ENCODE data around the gene NOTO.

The NOTO gene

GRCh38 chr2:73239776-73240175, 37.4 kb downstream of the NOTO start:
- ChIA-PET CTCF (no interaction called here), POLR2A (no interaction called here)
- no peak for DNase-seq (ENCODE audit: extremely low spot score)
- TF ChIP-seq BHLHE40 (IDR thresholded peaks at IDR 0.05; ENCODE audit: borderline replicate concordance): no peak
- TF ChIP-seq L3MBTL2 (conservative IDR thresholded peaks at IDR 0.05): no peak
- no peak for TF ChIP-seq FOXA1 (IDR thresholded peaks at IDR 0.05)
- TF ChIP-seq SUZ12 (IDR thresholded peaks at IDR 0.05): no peak
- no peak for TF ChIP-seq HDGF (IDR thresholded peaks at IDR 0.05; ENCODE audit: borderline replicate concordance)
- TF ChIP-seq SP1 (IDR thresholded peaks at IDR 0.05): no peak
- TF ChIP-seq CTBP1 (IDR thresholded peaks at IDR 0.05; ENCODE audit: borderline replicate concordance): no peak
- TF ChIP-seq TARDBP (IDR thresholded peaks at IDR 0.05): no peak
- TF ChIP-seq NFRKB (IDR thresholded peaks at IDR 0.05): no peak
- no peak for TF ChIP-seq PKNOX1 (IDR thresholded peaks at IDR 0.05)

GRCh38 chr2:73243884-73244570, 41.7 kb downstream of the NOTO start:
- TF ChIP-seq SP1 (IDR thresholded peaks at IDR 0.05): no peak
- no peak for TF ChIP-seq FOXM1 (IDR thresholded peaks at IDR 0.05; ENCODE audit: borderline replicate concordance)
- no peak for TF ChIP-seq FOXA1 (IDR thresholded peaks at IDR 0.05)
- no peak for TF ChIP-seq ZNF384 (IDR thresholded peaks at IDR 0.05)
- no peak for TF ChIP-seq HDGF (IDR thresholded peaks at IDR 0.05; ENCODE audit: borderline replicate concordance)
- TF ChIP-seq CTBP1 (IDR thresholded peaks at IDR 0.05; ENCODE audit: borderline replicate concordance): no peak
- no peak for TF ChIP-seq TARDBP (IDR thresholded peaks at IDR 0.05)
- TF ChIP-seq LEF1 (IDR thresholded peaks at IDR 0.05; ENCODE audit: borderline replicate concordance): no peak
- no peak for TF ChIP-seq PKNOX1 (IDR thresholded peaks at IDR 0.05)
- no peak for TF ChIP-seq ARNT (IDR thresholded peaks at IDR 0.05)
- DNase-seq (ENCODE audit: extremely low spot score): no peak
- ChIA-PET CTCF (no interaction called here), POLR2A (interaction anchor here (3.6 kb wide), 1 partner anchor 10 kb away, joined by 31 read pairs; the partner anchor contains the start of genes CCT7 and PRADC1)

GRCh38 chr2:73244580-73244979, 42.2 kb downstream of the NOTO start:
- ChIA-PET CTCF (no interaction called here), POLR2A (interaction anchor here (3.6 kb wide), 1 partner anchor 10 kb away, joined by 31 read pairs; the partner anchor contains the start of genes CCT7 and PRADC1)
- TF ChIP-seq FOXA1 (IDR thresholded peaks at IDR 0.05) (no peak), ELF4 (IDR thresholded peaks at IDR 0.05) (no peak), FOXK2 (IDR thresholded peaks at IDR 0.05) (no peak), LEF1 (IDR thresholded peaks at IDR 0.05; ENCODE audit: borderline replicate concordance) (no peak), SP1 (IDR thresholded peaks at IDR 0.05) (no peak), NFRKB (IDR thresholded peaks at IDR 0.05) (no peak), ARNT (IDR thresholded peaks at IDR 0.05) (no peak), SUZ12 (IDR thresholded peaks at IDR 0.05) (no peak), L3MBTL2 (conservative IDR thresholded peaks at IDR 0.05) (no peak), PKNOX1 (IDR thresholded peaks at IDR 0.05) (no peak), BHLHE40 (IDR thresholded peaks at IDR 0.05; ENCODE audit: borderline replicate concordance) (no peak), CTBP1 (IDR thresholded peaks at IDR 0.05; ENCODE audit: borderline replicate concordance) (no peak), FOXM1 (IDR thresholded peaks at IDR 0.05; ENCODE audit: borderline replicate concordance) (no peak), ZNF384 (IDR thresholded peaks at IDR 0.05) (no peak)
- DNase-seq (ENCODE audit: extremely low spot score): no peak

GRCh38 chr2:73246850-73247249, 44.5 kb downstream of the NOTO start:
- ChIA-PET POLR2A (interaction anchor here (1.2 to 2.7 kb wide), 2 partner anchors 11 to 13 kb away, joined by 4 to 14 read pairs; partner anchors contain the start of genes CCT7 and PRADC1), CTCF (no interaction called here)
- no peak for DNase-seq (ENCODE audit: extremely low spot score)
- TF ChIP-seq FOXM1 (IDR thresholded peaks at IDR 0.05; ENCODE audit: borderline replicate concordance) (no peak), SUZ12 (IDR thresholded peaks at IDR 0.05) (no peak), NFRKB (IDR thresholded peaks at IDR 0.05) (no peak), HDGF (IDR thresholded peaks at IDR 0.05; ENCODE audit: borderline replicate concordance) (no peak), ELF4 (IDR thresholded peaks at IDR 0.05) (no peak), SP1 (IDR thresholded peaks at IDR 0.05) (no peak), TARDBP (IDR thresholded peaks at IDR 0.05) (no peak), ZNF384 (IDR thresholded peaks at IDR 0.05) (no peak), FOXK2 (IDR thresholded peaks at IDR 0.05) (no peak), BHLHE40 (IDR thresholded peaks at IDR 0.05; ENCODE audit: borderline replicate concordance) (no peak), CTBP1 (IDR thresholded peaks at IDR 0.05; ENCODE audit: borderline replicate concordance) (no peak), LEF1 (IDR thresholded peaks at IDR 0.05; ENCODE audit: borderline replicate concordance) (no peak), FOXA1 (IDR thresholded peaks at IDR 0.05) (no peak), L3MBTL2 (conservative IDR thresholded peaks at IDR 0.05) (no peak)

GRCh38 chr2:73249636-73250035, 47.3 kb downstream of the NOTO start:
- DNase-seq (ENCODE audit: extremely low spot score): no peak
- ChIA-PET CTCF (no interaction called here), POLR2A (interaction anchor here (5.0 kb wide), 1 partner anchor 15 kb away, joined by 32 read pairs; the partner anchor contains the start of genes CCT7 and PRADC1)
- TF ChIP-seq ELF4 (IDR thresholded peaks at IDR 0.05): no peak
- no peak for TF ChIP-seq SP1 (IDR thresholded peaks at IDR 0.05)
- TF ChIP-seq SUZ12 (IDR thresholded peaks at IDR 0.05): no peak
- no peak for TF ChIP-seq TARDBP (IDR thresholded peaks at IDR 0.05)
- TF ChIP-seq L3MBTL2 (conservative IDR thresholded peaks at IDR 0.05): no peak
- no peak for TF ChIP-seq ARNT (IDR thresholded peaks at IDR 0.05)
- TF ChIP-seq FOXM1 (IDR thresholded peaks at IDR 0.05; ENCODE audit: borderline replicate concordance): no peak
- TF ChIP-seq ZNF384 (IDR thresholded peaks at IDR 0.05): no peak
- TF ChIP-seq FOXA1 (IDR thresholded peaks at IDR 0.05): no peak
- TF ChIP-seq BHLHE40 (IDR thresholded peaks at IDR 0.05; ENCODE audit: borderline replicate concordance): no peak
- no peak for TF ChIP-seq LEF1 (IDR thresholded peaks at IDR 0.05; ENCODE audit: borderline replicate concordance)
- no peak for TF ChIP-seq CTBP1 (IDR thresholded peaks at IDR 0.05; ENCODE audit: borderline replicate concordance)
- TF ChIP-seq PKNOX1 (IDR thresholded peaks at IDR 0.05): no peak
- no peak for TF ChIP-seq FOXK2 (IDR thresholded peaks at IDR 0.05)
- TF ChIP-seq NFRKB (IDR thresholded peaks at IDR 0.05): no peak
- TF ChIP-seq HDGF (IDR thresholded peaks at IDR 0.05; ENCODE audit: borderline replicate concordance): no peak

Measured in HEK293T (cell line).